ENCODE data around the gene AMMECR1.

GRCh38 chrX:110183314-110183713, 134.6 kb downstream of the AMMECR1 start:
- TF ChIP-seq CTCF (IDR thresholded peaks at IDR 0.05) (no peak), POLR2A (IDR thresholded peaks at IDR 0.05) (no peak), EP300 (IDR thresholded peaks at IDR 0.05) (no peak)

All from tibial nerve (tissue), 4 donors.